K562 (cell line): ENCODE results near the gene METTL6. TPM values are rescaled to one million over a fixed set of nuclear protein-coding genes. Genes with fewer than 3 reads are reported as not detected.

Experiments used
- ARNT ChIP-seq, 2 experiments: fragments of 450-650 bp; IDR thresholded peaks; 2 replicates each; pipeline ENCODE4 v1.6.1; 2016; ENCODE audit warnings: mild to moderate bottlenecking in 1 of 2
- HDAC2 ChIP-seq: fragments of 450-650 bp; IDR thresholded peaks from 2 replicates; pipeline ENCODE4 v1.6.1; 2016; ENCODE audit warnings: mild to moderate bottlenecking
- KDM1A ChIP-seq, 2 experiments: fragments of 450-650 bp; IDR thresholded peaks; 2 replicates each; pipeline ENCODE4 v1.6.1; 2016; ENCODE audit warnings: mild to moderate bottlenecking in 2 of 2
- MTF1 ChIP-seq: fragments of 250-450 bp; sonication (Bioruptor Pico); IDR thresholded peaks from 2 replicates; pipeline ENCODE4 v1.9.0; 2021; ENCODE audit warnings: moderate library complexity, mild to moderate bottlenecking, inconsistent platforms, borderline replicate concordance
- NBN ChIP-seq: fragments of 450-650 bp; IDR thresholded peaks from 2 replicates; pipeline ENCODE4 v1.6.1; 2016; ENCODE audit warnings: low read depth, mild to moderate bottlenecking
- PRMT5 ChIP-seq: sonication (generic); formaldehyde crosslinking; IDR thresholded peaks from 2 replicates; pipeline ENCODE4 v1.5.0; 2020; ENCODE audit warnings: missing genetic modification reagents
- RBM25 ChIP-seq: fragments of 200-400 bp; formaldehyde crosslinking; IDR thresholded peaks from 2 replicates; pipeline ENCODE4 v1.6.1; 2018; ENCODE audit warnings: low read length, low read depth, moderate library complexity; ENCODE audit not compliant: severe bottlenecking
- RFX7 ChIP-seq: fragments of 250-450 bp; sonication (Bioruptor Pico); IDR thresholded peaks from 2 replicates; pipeline ENCODE4 v1.5.1; 2021; ENCODE audit warnings: mild to moderate bottlenecking
- SOX6 ChIP-seq: fragments of 450-650 bp; IDR thresholded peaks from 2 replicates; pipeline ENCODE4 v1.6.1; 2014; ENCODE audit warnings: mild to moderate bottlenecking
- UBTF ChIP-seq, 2 experiments: IDR thresholded peaks; 2 replicates each; pipeline ENCODE4 v1.6.1; 2012; ENCODE audit warnings: improper control_type of control experiment in 2 of 2, low read depth in 2 of 2, low read length in 2 of 2, borderline replicate concordance in 1 of 2
- XRCC5 ChIP-seq: fragments of 200-400 bp; formaldehyde crosslinking; IDR thresholded peaks from 2 replicates; pipeline ENCODE4 v1.6.1; 2017; ENCODE audit warnings: low read depth, mild to moderate bottlenecking, low read length
- ZNF77 ChIP-seq: fragments of 250-450 bp; sonication (Bioruptor Pico); IDR thresholded peaks from 2 replicates; pipeline ENCODE4 v1.5.0; 2020
- polyA plus RNA-seq, 8 experiments: library from polyadenylated mRNA; depleted of rRNA in 4 of 8; stranded (reverse) in 5 of 8; unstranded in 3 of 8; fragments of >200 nt; fragmentation: Nextera tagmentation in 2 of 8; fragmentation: Illumina TruSeq in 1 of 8; extraction: Ambion mirVana in 2 of 8; extraction: Trizol in 1 of 8; gene quantifications; 2 replicates each; pipeline versions ENCODE4 v1.2.1 to v1.2.3, GENCODE V29; 2011 to 2014; ENCODE audit warnings: inconsistent platforms in 1 of 8, missing spikeins in 1 of 8
- total RNA-seq, 7 experiments: library from RNA; depleted of rRNA in 6 of 7; stranded (reverse); fragments of >200 nt in 6 of 7; fragmentation: Illumina TruSeq in 2 of 7; extraction: Trizol in 2 of 7; gene quantifications; 2 replicates each; pipeline versions ENCODE4 v1.2.1 to v1.2.3, GENCODE V29; 2011 to 2021; ENCODE audit warnings: low replicate concordance in 1 of 7
- TF ChIP-seq, protein P1 (sequence below): fragments of 450-650 bp; IDR thresholded peaks from 2 replicates; pipeline ENCODE4 v1.6.1; 2016; ENCODE audit warnings: mild to moderate bottlenecking, moderate library complexity
- TF ChIP-seq, protein P2 (sequence below): fragments of 450-650 bp; formaldehyde crosslinking; IDR thresholded peaks from 2 replicates; pipeline ENCODE4 v1.4.0; 2022; ENCODE audit warnings: missing genetic modification characterization

The METTL6 gene
- total and polyA plus RNA-seq, 9 of the 15 experiments (the other 6 are each of a cell fraction or from before 2014, with no cell fraction given): 18.8 to 61.5 (median 33.9) TPM

DNA sequence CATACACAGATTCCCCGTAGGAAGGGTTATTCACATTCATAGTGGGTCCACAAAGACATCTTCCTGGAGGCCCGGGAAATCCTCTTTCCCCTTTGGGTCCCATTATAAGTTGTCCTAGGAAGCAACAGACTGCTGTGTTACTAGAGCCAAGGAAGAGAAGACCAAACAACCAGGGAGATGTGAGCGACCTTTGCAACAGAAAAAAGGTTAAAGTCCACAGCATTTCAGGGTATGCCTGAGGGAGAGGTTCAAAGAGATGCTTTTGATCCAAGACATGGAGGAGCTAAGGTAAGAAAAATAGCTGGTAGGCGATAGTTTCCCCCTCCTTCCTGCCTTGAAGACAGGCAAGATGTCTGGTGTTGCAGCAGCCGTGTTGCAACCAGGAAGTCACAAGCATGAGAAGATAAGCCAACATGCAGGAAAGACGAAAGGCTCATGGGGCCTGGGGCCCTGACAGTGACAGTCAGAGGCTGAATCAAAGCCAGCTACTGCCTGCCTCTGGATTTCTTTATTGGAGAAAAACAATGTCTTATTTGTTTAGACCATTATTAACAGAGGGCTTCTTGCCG is 31.0 kb upstream of the METTL6 start (continued):
- TF ChIP-seq KDM1A (IDR thresholded peaks at IDR 0.05) (peak in 1 of 2 experiments; percentile 43; a peak in 1 of 4 replicates), MTF1 (CRISPR knock-in tag) (no peak), RBM25 (peak; percentile 85), XRCC5 (no peak), ZNF77 (CRISPR knock-in tag) (no peak), NBN (no peak), HDAC2 (peak; percentile 30; the same call in 1 of the 2 replicates), ARNT (IDR thresholded peaks at IDR 0.05) (no peak), SOX6 (no peak), UBTF (IDR thresholded peaks at IDR 0.05; ENCODE audit: borderline replicate concordance in 1 of 2, low read depth in 2 of 2, low read length in 2 of 2) (no peak), PRMT5 (CRISPR knock-in tag) (no peak), RFX7 (CRISPR knock-in tag) (no peak)
- TF ChIP-seq, protein P1, sequence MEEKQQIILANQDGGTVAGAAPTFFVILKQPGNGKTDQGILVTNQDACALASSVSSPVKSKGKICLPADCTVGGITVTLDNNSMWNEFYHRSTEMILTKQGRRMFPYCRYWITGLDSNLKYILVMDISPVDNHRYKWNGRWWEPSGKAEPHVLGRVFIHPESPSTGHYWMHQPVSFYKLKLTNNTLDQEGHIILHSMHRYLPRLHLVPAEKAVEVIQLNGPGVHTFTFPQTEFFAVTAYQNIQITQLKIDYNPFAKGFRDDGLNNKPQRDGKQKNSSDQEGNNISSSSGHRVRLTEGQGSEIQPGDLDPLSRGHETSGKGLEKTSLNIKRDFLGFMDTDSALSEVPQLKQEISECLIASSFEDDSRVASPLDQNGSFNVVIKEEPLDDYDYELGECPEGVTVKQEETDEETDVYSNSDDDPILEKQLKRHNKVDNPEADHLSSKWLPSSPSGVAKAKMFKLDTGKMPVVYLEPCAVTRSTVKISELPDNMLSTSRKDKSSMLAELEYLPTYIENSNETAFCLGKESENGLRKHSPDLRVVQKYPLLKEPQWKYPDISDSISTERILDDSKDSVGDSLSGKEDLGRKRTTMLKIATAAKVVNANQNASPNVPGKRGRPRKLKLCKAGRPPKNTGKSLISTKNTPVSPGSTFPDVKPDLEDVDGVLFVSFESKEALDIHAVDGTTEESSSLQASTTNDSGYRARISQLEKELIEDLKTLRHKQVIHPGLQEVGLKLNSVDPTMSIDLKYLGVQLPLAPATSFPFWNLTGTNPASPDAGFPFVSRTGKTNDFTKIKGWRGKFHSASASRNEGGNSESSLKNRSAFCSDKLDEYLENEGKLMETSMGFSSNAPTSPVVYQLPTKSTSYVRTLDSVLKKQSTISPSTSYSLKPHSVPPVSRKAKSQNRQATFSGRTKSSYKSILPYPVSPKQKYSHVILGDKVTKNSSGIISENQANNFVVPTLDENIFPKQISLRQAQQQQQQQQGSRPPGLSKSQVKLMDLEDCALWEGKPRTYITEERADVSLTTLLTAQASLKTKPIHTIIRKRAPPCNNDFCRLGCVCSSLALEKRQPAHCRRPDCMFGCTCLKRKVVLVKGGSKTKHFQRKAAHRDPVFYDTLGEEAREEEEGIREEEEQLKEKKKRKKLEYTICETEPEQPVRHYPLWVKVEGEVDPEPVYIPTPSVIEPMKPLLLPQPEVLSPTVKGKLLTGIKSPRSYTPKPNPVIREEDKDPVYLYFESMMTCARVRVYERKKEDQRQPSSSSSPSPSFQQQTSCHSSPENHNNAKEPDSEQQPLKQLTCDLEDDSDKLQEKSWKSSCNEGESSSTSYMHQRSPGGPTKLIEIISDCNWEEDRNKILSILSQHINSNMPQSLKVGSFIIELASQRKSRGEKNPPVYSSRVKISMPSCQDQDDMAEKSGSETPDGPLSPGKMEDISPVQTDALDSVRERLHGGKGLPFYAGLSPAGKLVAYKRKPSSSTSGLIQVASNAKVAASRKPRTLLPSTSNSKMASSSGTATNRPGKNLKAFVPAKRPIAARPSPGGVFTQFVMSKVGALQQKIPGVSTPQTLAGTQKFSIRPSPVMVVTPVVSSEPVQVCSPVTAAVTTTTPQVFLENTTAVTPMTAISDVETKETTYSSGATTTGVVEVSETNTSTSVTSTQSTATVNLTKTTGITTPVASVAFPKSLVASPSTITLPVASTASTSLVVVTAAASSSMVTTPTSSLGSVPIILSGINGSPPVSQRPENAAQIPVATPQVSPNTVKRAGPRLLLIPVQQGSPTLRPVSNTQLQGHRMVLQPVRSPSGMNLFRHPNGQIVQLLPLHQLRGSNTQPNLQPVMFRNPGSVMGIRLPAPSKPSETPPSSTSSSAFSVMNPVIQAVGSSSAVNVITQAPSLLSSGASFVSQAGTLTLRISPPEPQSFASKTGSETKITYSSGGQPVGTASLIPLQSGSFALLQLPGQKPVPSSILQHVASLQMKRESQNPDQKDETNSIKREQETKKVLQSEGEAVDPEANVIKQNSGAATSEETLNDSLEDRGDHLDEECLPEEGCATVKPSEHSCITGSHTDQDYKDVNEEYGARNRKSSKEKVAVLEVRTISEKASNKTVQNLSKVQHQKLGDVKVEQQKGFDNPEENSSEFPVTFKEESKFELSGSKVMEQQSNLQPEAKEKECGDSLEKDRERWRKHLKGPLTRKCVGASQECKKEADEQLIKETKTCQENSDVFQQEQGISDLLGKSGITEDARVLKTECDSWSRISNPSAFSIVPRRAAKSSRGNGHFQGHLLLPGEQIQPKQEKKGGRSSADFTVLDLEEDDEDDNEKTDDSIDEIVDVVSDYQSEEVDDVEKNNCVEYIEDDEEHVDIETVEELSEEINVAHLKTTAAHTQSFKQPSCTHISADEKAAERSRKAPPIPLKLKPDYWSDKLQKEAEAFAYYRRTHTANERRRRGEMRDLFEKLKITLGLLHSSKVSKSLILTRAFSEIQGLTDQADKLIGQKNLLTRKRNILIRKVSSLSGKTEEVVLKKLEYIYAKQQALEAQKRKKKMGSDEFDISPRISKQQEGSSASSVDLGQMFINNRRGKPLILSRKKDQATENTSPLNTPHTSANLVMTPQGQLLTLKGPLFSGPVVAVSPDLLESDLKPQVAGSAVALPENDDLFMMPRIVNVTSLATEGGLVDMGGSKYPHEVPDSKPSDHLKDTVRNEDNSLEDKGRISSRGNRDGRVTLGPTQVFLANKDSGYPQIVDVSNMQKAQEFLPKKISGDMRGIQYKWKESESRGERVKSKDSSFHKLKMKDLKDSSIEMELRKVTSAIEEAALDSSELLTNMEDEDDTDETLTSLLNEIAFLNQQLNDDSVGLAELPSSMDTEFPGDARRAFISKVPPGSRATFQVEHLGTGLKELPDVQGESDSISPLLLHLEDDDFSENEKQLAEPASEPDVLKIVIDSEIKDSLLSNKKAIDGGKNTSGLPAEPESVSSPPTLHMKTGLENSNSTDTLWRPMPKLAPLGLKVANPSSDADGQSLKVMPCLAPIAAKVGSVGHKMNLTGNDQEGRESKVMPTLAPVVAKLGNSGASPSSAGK: no peak
- TF ChIP-seq, protein P2, sequence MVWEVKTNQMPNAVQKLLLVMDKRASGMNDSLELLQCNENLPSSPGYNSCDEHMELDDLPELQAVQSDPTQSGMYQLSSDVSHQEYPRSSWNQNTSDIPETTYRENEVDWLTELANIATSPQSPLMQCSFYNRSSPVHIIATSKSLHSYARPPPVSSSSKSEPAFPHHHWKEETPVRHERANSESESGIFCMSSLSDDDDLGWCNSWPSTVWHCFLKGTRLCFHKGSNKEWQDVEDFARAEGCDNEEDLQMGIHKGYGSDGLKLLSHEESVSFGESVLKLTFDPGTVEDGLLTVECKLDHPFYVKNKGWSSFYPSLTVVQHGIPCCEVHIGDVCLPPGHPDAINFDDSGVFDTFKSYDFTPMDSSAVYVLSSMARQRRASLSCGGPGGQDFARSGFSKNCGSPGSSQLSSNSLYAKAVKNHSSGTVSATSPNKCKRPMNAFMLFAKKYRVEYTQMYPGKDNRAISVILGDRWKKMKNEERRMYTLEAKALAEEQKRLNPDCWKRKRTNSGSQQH (CRISPR knock-in tag): no peak
